Astrocyte (in vitro differentiated cells and primary cell): ENCODE measurements around the gene IGSF23.
"Not testable (repeated sequence)": the region's sequence is repeated elsewhere in the genome, so short reads cannot be mapped to it uniquely, and the experiment has no call there.

Experiments used
- CTCF ChIP-seq: IDR thresholded peaks from 2 replicates; pipeline ENCODE4 v1.5.1; 2011; ENCODE audit warnings: low read depth, mild to moderate bottlenecking, inconsistent platforms, low read length, moderate library complexity; ENCODE audit not compliant: insufficient read depth
- EZH2 ChIP-seq: IDR thresholded peaks from 2 replicates; pipeline ENCODE4 v1.6.1; 2012; ENCODE audit warnings: mild to moderate bottlenecking, low read length, inconsistent platforms; ENCODE audit not compliant: insufficient read depth

GRCh38 chr19:44625637-44626036 lies 12.3 kb downstream of the IGSF23 start:
- TF ChIP-seq CTCF, EZH2: not testable (repeated sequence)
